DOHH2 (cell line): ENCODE results near the gene ESRRB.

ENCODE experiments used
- H3F3A ChIP-seq: fragments of 200-600 bp; sonication (generic), shearing (Covaris generic); 2 replicates; pipeline ENCODE4 v1.6.0; 2016; ENCODE audit warnings: antibody characterized with exemption, mild to moderate bottlenecking; ENCODE audit not compliant: control insufficient read depth, insufficient read depth
- H3K27ac ChIP-seq: fragments of 200-600 bp; sonication (generic); 2 replicates; pipeline ENCODE4 v1.5.1; 2014; ENCODE audit warnings: low read depth, mild to moderate bottlenecking, low read length, moderate library complexity
- H3K27me3 ChIP-seq: fragments of 200-600 bp; sonication (generic); 2 replicates; pipeline ENCODE4 v1.6.1; 2014; ENCODE audit warnings: mild to moderate bottlenecking, low read length, mixed read lengths; ENCODE audit not compliant: control insufficient read depth
- H3K36me3 ChIP-seq: fragments of 200-600 bp; sonication (generic); 2 replicates; pipeline ENCODE4 v1.6.1; 2014; ENCODE audit warnings: mild to moderate bottlenecking, low read length, moderate library complexity, mixed read lengths; ENCODE audit not compliant: control insufficient read depth
- H3K4me1 ChIP-seq: fragments of 200-600 bp; sonication (generic); 2 replicates; pipeline ENCODE4 v1.6.1; 2014; ENCODE audit warnings: mild to moderate bottlenecking, low read length, mixed read lengths; ENCODE audit not compliant: control insufficient read depth
- H3K4me2 ChIP-seq: fragments of 200-600 bp; sonication (generic); 2 replicates; pipeline ENCODE4 v1.6.0; 2014; ENCODE audit warnings: mild to moderate bottlenecking, low read length, moderate library complexity
- H3K4me3 ChIP-seq: fragments of 200-600 bp; sonication (generic); 2 replicates; pipeline ENCODE4 v1.5.1; 2014; ENCODE audit warnings: mild to moderate bottlenecking, low read length, mixed read lengths
- H3K79me2 ChIP-seq: fragments of 200-600 bp; sonication (generic); 2 replicates; pipeline ENCODE4 v1.6.1; 2014; ENCODE audit warnings: mild to moderate bottlenecking, low read length, mixed read lengths; ENCODE audit not compliant: control insufficient read depth
- H3K9me2 ChIP-seq: fragments of 200-600 bp; sonication (generic); replicated peaks from 2 replicates; pipeline ENCODE4 v1.6.1; 2014; ENCODE audit warnings: mild to moderate bottlenecking, low read length, mixed read lengths; ENCODE audit not compliant: control insufficient read depth
- H3K9me3 ChIP-seq: fragments of 200-600 bp; sonication (generic); 2 replicates; pipeline ENCODE4 v1.6.1; 2014; ENCODE audit warnings: antibody characterized with exemption, low read length, mixed read lengths; ENCODE audit not compliant: control insufficient read depth, insufficient read depth
- H4K20me1 ChIP-seq: fragments of 200-600 bp; sonication (generic); 2 replicates; pipeline ENCODE4 v1.6.0; 2014; ENCODE audit warnings: low read depth, mild to moderate bottlenecking, antibody characterized with exemption, low read length, moderate library complexity; ENCODE audit not compliant: control insufficient read depth, insufficient read depth
- EZH2phosphoT487 ChIP-seq: fragments of 200-600 bp; sonication (generic); IDR thresholded peaks from 2 replicates; pipeline ENCODE4 v1.6.1; 2017; ENCODE audit warnings: borderline replicate concordance, mild to moderate bottlenecking, antibody characterized with exemption, low read length, moderate library complexity, mixed read lengths
- TF ChIP-seq, protein P1 (sequence below): fragments of 200-600 bp; sonication (generic); IDR thresholded peaks from one replicate; pipeline ENCODE4 v1.5.1; 2014; ENCODE audit warnings: antibody characterized with exemption, mild to moderate bottlenecking, low read depth, low read length; ENCODE audit not compliant: poor library complexity, severe bottlenecking

The ESRRB gene

DNA sequence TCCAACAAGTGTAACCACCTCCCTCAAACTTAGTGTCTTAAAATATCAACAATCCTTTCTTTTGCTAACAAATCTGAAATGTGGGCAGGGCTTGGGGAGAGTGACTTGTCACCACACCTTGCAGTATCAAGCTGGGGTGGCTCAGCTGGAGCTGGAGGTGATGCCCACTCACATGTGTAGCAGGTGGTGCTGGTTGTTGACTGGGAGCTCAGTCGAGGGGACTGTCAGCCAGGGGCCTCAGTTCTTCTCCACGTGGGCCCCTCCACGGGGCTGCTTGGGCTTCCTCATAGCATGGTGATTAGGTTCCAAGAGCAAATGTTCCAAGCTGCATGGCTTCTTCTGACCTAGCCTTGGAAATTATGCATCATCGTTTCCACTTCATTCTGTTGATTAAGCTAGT lies 32.6 kb upstream of the ESRRB start:
- Histone ChIP-seq H3K9me3 (no peaks in the 10 kb centered on the region), H3K9me2 (no peaks in the 10 kb centered on the region), H3F3A (no peaks in the 10 kb centered on the region), H3K27ac (no peak overlapping the region), H3K4me1 (peaks cover 10% of the 10 kb centered on the region), H3K4me3 (no peak overlapping the region), H3K27me3 (peaks cover 11% of the 10 kb centered on the region; the same call in 1 of the 2 replicates), H3K36me3 (no peaks in the 10 kb centered on the region), H4K20me1 (no peaks in the 10 kb centered on the region), H3K4me2 (no peak overlapping the region), H3K79me2 (no peaks in the 10 kb centered on the region)
- TF ChIP-seq EZH2phosphoT487 = no peak
- TF ChIP-seq, protein P1, sequence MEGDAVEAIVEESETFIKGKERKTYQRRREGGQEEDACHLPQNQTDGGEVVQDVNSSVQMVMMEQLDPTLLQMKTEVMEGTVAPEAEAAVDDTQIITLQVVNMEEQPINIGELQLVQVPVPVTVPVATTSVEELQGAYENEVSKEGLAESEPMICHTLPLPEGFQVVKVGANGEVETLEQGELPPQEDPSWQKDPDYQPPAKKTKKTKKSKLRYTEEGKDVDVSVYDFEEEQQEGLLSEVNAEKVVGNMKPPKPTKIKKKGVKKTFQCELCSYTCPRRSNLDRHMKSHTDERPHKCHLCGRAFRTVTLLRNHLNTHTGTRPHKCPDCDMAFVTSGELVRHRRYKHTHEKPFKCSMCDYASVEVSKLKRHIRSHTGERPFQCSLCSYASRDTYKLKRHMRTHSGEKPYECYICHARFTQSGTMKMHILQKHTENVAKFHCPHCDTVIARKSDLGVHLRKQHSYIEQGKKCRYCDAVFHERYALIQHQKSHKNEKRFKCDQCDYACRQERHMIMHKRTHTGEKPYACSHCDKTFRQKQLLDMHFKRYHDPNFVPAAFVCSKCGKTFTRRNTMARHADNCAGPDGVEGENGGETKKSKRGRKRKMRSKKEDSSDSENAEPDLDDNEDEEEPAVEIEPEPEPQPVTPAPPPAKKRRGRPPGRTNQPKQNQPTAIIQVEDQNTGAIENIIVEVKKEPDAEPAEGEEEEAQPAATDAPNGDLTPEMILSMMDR = no peak

DNA sequence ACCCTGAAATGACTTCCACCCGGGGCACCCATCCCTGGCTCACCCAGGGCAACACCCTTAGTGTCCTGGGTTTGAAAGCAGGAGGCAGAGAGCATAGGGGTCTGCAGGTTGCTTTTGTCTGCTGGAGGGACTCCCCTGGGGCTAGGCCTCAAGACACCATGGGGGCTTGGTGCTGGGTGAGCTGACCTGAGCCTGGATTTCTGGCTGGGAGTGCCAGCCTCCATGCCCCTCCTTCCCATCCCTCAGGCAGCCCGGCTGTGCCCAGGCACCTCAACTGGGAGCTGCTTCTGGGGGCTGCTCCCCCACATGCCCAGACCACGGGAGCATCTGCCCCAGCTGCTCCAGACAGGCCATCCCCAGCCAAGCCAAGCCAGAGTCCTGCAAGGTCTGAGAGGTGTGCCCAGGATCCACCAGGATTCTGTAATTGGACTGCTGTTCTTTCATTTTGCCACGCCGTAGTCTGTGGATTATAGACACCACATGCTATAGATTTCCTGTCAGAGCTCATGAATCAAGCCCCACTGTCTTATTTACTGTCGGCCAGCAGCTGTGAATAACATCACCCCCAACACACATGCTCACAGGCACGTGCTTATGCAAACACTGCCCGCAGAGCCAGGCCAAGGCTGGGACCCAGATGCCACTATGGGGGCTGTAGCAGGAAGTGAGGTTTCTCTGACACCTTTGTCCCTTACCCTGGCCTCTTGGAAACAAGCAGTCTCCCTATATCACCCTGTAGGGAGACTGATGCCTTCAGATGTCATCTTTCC lies 29.4 kb upstream of the ESRRB start:
- no peak for TF ChIP-seq EZH2phosphoT487
- TF ChIP-seq, protein P1 = no peak
- Histone ChIP-seq H3F3A (no peaks in the 10 kb centered on the region), H3K4me2 (no peak overlapping the region), H3K79me2 (no peaks in the 10 kb centered on the region), H3K4me1 (peaks cover 10% of the 10 kb centered on the region), H3K27me3 (peaks cover 7% of the 10 kb centered on the region; the same call in 1 of the 2 replicates), H4K20me1 (no peaks in the 10 kb centered on the region), H3K4me3 (no peak overlapping the region), H3K9me3 (no peaks in the 10 kb centered on the region), H3K27ac (no peak overlapping the region), H3K9me2 (no peaks in the 10 kb centered on the region), H3K36me3 (no peaks in the 10 kb centered on the region)

DNA sequence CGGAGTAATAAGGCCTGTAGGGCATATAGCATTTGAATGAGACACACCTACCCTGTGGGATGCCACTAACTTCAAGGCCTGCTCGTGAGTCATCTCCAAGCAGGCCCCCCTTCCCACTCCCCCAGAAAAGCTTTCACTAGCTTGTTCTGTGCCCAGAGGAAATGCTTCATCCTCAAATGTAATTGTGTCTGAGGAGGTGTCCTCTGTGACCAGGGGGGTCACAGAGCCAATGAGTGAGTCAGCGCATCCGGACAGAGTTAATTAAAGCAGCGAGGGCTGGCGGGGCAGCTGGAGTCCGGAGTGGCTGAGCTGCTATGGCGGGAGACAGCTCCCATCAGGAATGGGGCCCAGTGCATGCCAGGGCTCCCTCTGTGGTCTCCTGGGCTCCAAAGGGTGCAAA lies 27.0 kb upstream of the ESRRB start:
- Histone ChIP-seq H3K4me3 (no peak overlapping the region), H3K9me3 (no peaks in the 10 kb centered on the region), H3K9me2 (no peaks in the 10 kb centered on the region), H3K4me1 (peaks cover 10% of the 10 kb centered on the region), H3K4me2 (no peak overlapping the region), H4K20me1 (no peaks in the 10 kb centered on the region), H3K27me3 (peaks cover 3% of the 10 kb centered on the region; the same call in 1 of the 2 replicates), H3K27ac (no peak overlapping the region), H3K36me3 (no peaks in the 10 kb centered on the region), H3F3A (no peaks in the 10 kb centered on the region), H3K79me2 (no peaks in the 10 kb centered on the region)
- no peak for TF ChIP-seq EZH2phosphoT487
- TF ChIP-seq, protein P1 = no peak
